ENCODE results near the gene ANKRD9.
"Not testable (repeated sequence)": the region's sequence is repeated elsewhere in the genome, so short reads cannot be mapped to it uniquely, and the experiment has no call there.

The ANKRD9 gene

GRCh38 chr14:102556098-102556677 lies 46.6 kb upstream of the ANKRD9 start:
- ATAC-seq (ENCODE audit: insufficient read depth, low read depth) (no peak), DNase-seq (no peak)
- H3K4me2 ChIP-seq (ENCODE audit: insufficient read depth, low read length): no peak overlapping the region
- TF ChIP-seq EZH2 (IDR thresholded peaks at IDR 0.05; ENCODE audit: borderline replicate concordance, low read depth, low read length, severe bottlenecking) (no peak), CTCF (IDR thresholded peaks at IDR 0.05; ENCODE audit: borderline replicate concordance, extremely low read depth, low read length, poor library complexity, severe bottlenecking) (no peak)
- no peaks in the 10 kb centered on the region for H3K36me3 ChIP-seq (ENCODE audit: insufficient read depth, low read length)
- no peak overlapping the region for H3K9ac ChIP-seq (ENCODE audit: low read depth, low read length)
- H4K20me1 ChIP-seq (ENCODE audit: insufficient read depth, low read length): no peaks in the 10 kb centered on the region
- no peak overlapping the region for H3K4me3 ChIP-seq (ENCODE audit: low read depth in 1 of 2, low read length in 2 of 2)
- no peaks in the 10 kb centered on the region for H3K79me2 ChIP-seq (ENCODE audit: insufficient read depth, low read length)
- peaks cover 18% of the 10 kb centered on the region for H3K27me3 ChIP-seq (ENCODE audit: insufficient read depth, low read length, poor library complexity)
- no peak overlapping the region for H3K27ac ChIP-seq (ENCODE audit: low read length)
- peaks cover 23% of the 10 kb centered on the region for H3K4me1 ChIP-seq (ENCODE audit: insufficient read depth, low read length)
- H2AFZ ChIP-seq (ENCODE audit: low read depth, low read length): no peak overlapping the region
- no peaks in the 10 kb centered on the region for H3K9me3 ChIP-seq (ENCODE audit: insufficient read depth, low read length, severe bottlenecking)

GRCh38 chr14:102554821-102555819 lies 45.5 kb upstream of the ANKRD9 start:
- Histone ChIP-seq H3K4me3 (ENCODE audit: low read depth in 1 of 2, low read length in 2 of 2) (peak overlapping the region in 1 of 2 experiments; percentile 47; a peak in 2 of 4 replicates), H3K4me1 (ENCODE audit: insufficient read depth, low read length) (peaks cover 12% of the 10 kb centered on the region), H3K9ac (ENCODE audit: low read depth, low read length) (peak overlapping the region; percentile 46; the same call in 1 of the 2 replicates), H3K79me2 (ENCODE audit: insufficient read depth, low read length) (no peaks in the 10 kb centered on the region), H3K27ac (ENCODE audit: low read length) (no peak overlapping the region), H3K27me3 (ENCODE audit: insufficient read depth, low read length, poor library complexity) (peaks cover 18% of the 10 kb centered on the region), H3K36me3 (ENCODE audit: insufficient read depth, low read length) (no peaks in the 10 kb centered on the region), H4K20me1 (ENCODE audit: insufficient read depth, low read length) (no peaks in the 10 kb centered on the region), H3K9me3 (ENCODE audit: insufficient read depth, low read length, severe bottlenecking) (no peaks in the 10 kb centered on the region), H3K4me2 (ENCODE audit: insufficient read depth, low read length) (peak overlapping the region; percentile 62), H2AFZ (ENCODE audit: low read depth, low read length) (peak overlapping the region; percentile 67)
- ATAC-seq (ENCODE audit: insufficient read depth, low read depth) (peak; percentile 85), DNase-seq (peak; percentile 68)
- TF ChIP-seq CTCF (IDR thresholded peaks at IDR 0.05; ENCODE audit: borderline replicate concordance, extremely low read depth, low read length, poor library complexity, severe bottlenecking) (no peak), EZH2 (IDR thresholded peaks at IDR 0.05; ENCODE audit: borderline replicate concordance, low read depth, low read length, severe bottlenecking) (peak; percentile 55)

- Histone ChIP-seq H2AFZ (ENCODE audit: low read depth, low read length) (no peak overlapping the region), H3K27ac (ENCODE audit: low read length) (no peak overlapping the region)
These were observed 42.6 kb upstream of the ANKRD9 start for GRCh38 chr14:102551995-102552705.

GRCh38 chr14:102550927-102551401 lies 41.4 kb upstream of the ANKRD9 start:
- H3K4me2 ChIP-seq (ENCODE audit: insufficient read depth, low read length); H3K4me3 ChIP-seq (ENCODE audit: low read depth in 1 of 2, low read length in 2 of 2); H3K9me3 ChIP-seq (ENCODE audit: insufficient read depth, low read length, severe bottlenecking); H3K4me1 ChIP-seq (ENCODE audit: insufficient read depth, low read length); ATAC-seq (ENCODE audit: insufficient read depth, low read depth); H4K20me1 ChIP-seq (ENCODE audit: insufficient read depth, low read length); H3K27ac ChIP-seq (ENCODE audit: low read length); H2AFZ ChIP-seq (ENCODE audit: low read depth, low read length); H3K36me3 ChIP-seq (ENCODE audit: insufficient read depth, low read length); H3K9ac ChIP-seq (ENCODE audit: low read depth, low read length); H3K79me2 ChIP-seq (ENCODE audit: insufficient read depth, low read length); DNase-seq: not testable (repeated sequence)
- H3K27me3 ChIP-seq (ENCODE audit: insufficient read depth, low read length, poor library complexity): peaks cover 13% of the 10 kb centered on the region

More at GRCh38 chr14:102551995-102552705, 42.6 kb upstream of the ANKRD9 start:
- no peaks in the 10 kb centered on the region for H3K9me3 ChIP-seq (ENCODE audit: insufficient read depth, low read length, severe bottlenecking)
- H4K20me1 ChIP-seq (ENCODE audit: insufficient read depth, low read length): no peaks in the 10 kb centered on the region
- H3K4me2 ChIP-seq (ENCODE audit: insufficient read depth, low read length): no peak overlapping the region
- TF ChIP-seq CTCF (IDR thresholded peaks at IDR 0.05; ENCODE audit: borderline replicate concordance, extremely low read depth, low read length, poor library complexity, severe bottlenecking) (no peak), EZH2 (IDR thresholded peaks at IDR 0.05; ENCODE audit: borderline replicate concordance, low read depth, low read length, severe bottlenecking) (no peak)
- peaks cover 18% of the 10 kb centered on the region for H3K27me3 ChIP-seq (ENCODE audit: insufficient read depth, low read length, poor library complexity)
- no peak overlapping the region for H3K9ac ChIP-seq (ENCODE audit: low read depth, low read length)
- peaks cover 7% of the 10 kb centered on the region for H3K4me1 ChIP-seq (ENCODE audit: insufficient read depth, low read length)
- no peaks in the 10 kb centered on the region for H3K36me3 ChIP-seq (ENCODE audit: insufficient read depth, low read length)
- ATAC-seq (ENCODE audit: insufficient read depth, low read depth) (no peak), DNase-seq (no peak)
- no peaks in the 10 kb centered on the region for H3K79me2 ChIP-seq (ENCODE audit: insufficient read depth, low read length)
- no peak overlapping the region for H3K4me3 ChIP-seq (ENCODE audit: low read depth in 1 of 2, low read length in 2 of 2)

All from DND-41 (cell line).